IMR-90 (cell line): ENCODE data around the gene SRRM4. TPM values are rescaled to one million over a fixed set of nuclear protein-coding genes. Genes with fewer than 3 reads are reported as not detected.

ENCODE experiments used
- ATAC-seq: fragments of 200-7000 bp; cut with Tn5 transposase; 2 replicates; pipeline ENCODE4 v1.9.1; 2020; ENCODE audit warnings: low read depth, mild to moderate bottlenecking, moderate library complexity
- BruUV-seq: library from RNA; stranded (reverse); fragments of 400-500 nt; replicated peaks from 2 replicates; lab custom pipeline; 2021; lab: Mats Ljungman, UMichigan
- CTCF ChIA-PET: fragments of 300-600 bp; formaldehyde crosslinking; extraction: SDS; loops from one replicate; lab custom pipeline; 2021; ENCODE audit warnings: antibody characterized with exemption; lab: Yijun Ruan, JAX
- POLR2A ChIA-PET: fragments of 300-600 bp; sonication (Branson Sonifier 250); formaldehyde crosslinking; loops from one replicate; lab custom pipeline; 2022; ENCODE audit warnings: antibody characterized with exemption; ENCODE audit not compliant: unreplicated experiment; lab: Charles Lee
- DNase-seq: peaks from one replicate; pipeline ENCODE4 v3.0.0; 2013
- H2AFZ ChIP-seq: replicated peaks from 2 replicates; pipeline ENCODE3; 2013; ENCODE audit warnings: low read length, mild to moderate bottlenecking; ENCODE audit not compliant: poor library complexity
- H2AK5ac ChIP-seq: 2 replicates; pipeline ENCODE4 v1.6.1; 2013; ENCODE audit warnings: low read depth, low read length, inconsistent platforms
- H2AK9ac ChIP-seq: replicated peaks from 2 replicates; pipeline ENCODE3; 2013; ENCODE audit warnings: mild to moderate bottlenecking, low read depth, low read length, moderate library complexity; ENCODE audit not compliant: poor library complexity
- H2BK120ac ChIP-seq: 2 replicates; pipeline ENCODE4 v1.6.1; 2013; ENCODE audit warnings: low read depth, low read length, inconsistent platforms
- H2BK15ac ChIP-seq: 3 replicates; pipeline ENCODE4 v1.6.1; 2013; ENCODE audit warnings: low read depth, low read length, inconsistent platforms
- H2BK20ac ChIP-seq: 2 replicates; pipeline ENCODE4 v1.6.1; 2013; ENCODE audit warnings: low read depth, mild to moderate bottlenecking, inconsistent platforms, low read length, moderate library complexity
- H2BK5ac ChIP-seq: 2 replicates; pipeline ENCODE4 v1.6.1; 2013; ENCODE audit warnings: mild to moderate bottlenecking, low read depth, low read length, inconsistent platforms; ENCODE audit not compliant: poor library complexity, severe bottlenecking
- H3K14ac ChIP-seq: replicated peaks from 2 replicates; pipeline ENCODE4 v1.6.1; 2013; ENCODE audit warnings: low read depth, low read length, inconsistent platforms
- H3K18ac ChIP-seq: 2 replicates; pipeline ENCODE4 v1.6.1; 2013; ENCODE audit warnings: low read depth, low read length, control low read depth
- H3K23ac ChIP-seq: 2 replicates; pipeline ENCODE4 v1.6.1; 2013; ENCODE audit warnings: low read depth, low read length, inconsistent platforms
- H3K27ac ChIP-seq: 2 replicates; pipeline ENCODE4 v1.5.1; 2013; ENCODE audit warnings: mild to moderate bottlenecking, control low read depth, low read length; ENCODE audit not compliant: insufficient read depth
- H3K27me3 ChIP-seq: 2 replicates; pipeline ENCODE4 v1.6.1; 2013; ENCODE audit warnings: low read length; ENCODE audit not compliant: control insufficient read depth, insufficient read depth
- H3K36me3 ChIP-seq: 2 replicates; pipeline ENCODE4 v1.6.1; 2013; ENCODE audit warnings: low read length, mixed read lengths; ENCODE audit not compliant: control insufficient read depth, insufficient read depth
- H3K4ac ChIP-seq: 2 replicates; pipeline ENCODE4 v1.6.1; 2013; ENCODE audit warnings: low read depth, low read length, inconsistent platforms
- H3K4me1 ChIP-seq: 2 replicates; pipeline ENCODE4 v1.6.1; 2013; ENCODE audit warnings: low read length, mixed read lengths; ENCODE audit not compliant: control insufficient read depth, insufficient read depth
- H3K4me2 ChIP-seq: 2 replicates; pipeline ENCODE4 v1.6.1; 2013; ENCODE audit warnings: low read depth, mild to moderate bottlenecking, control low read depth, low read length, moderate library complexity
- H3K4me3 ChIP-seq: 2 replicates; pipeline ENCODE4 v1.5.1; 2013; ENCODE audit warnings: low read depth, mild to moderate bottlenecking, control low read depth, low read length, moderate library complexity; ENCODE audit not compliant: insufficient read depth
- H3K56ac ChIP-seq: 2 replicates; pipeline ENCODE4 v1.6.1; 2013; ENCODE audit warnings: low read length, inconsistent platforms; ENCODE audit not compliant: insufficient read depth; ENCODE audit errors: extremely low read depth
- H3K79me1 ChIP-seq, 2 experiments: 2 replicates each; pipeline ENCODE4 v1.6.1; 2013; ENCODE audit warnings: low read length in 2 of 2, inconsistent platforms in 1 of 2, low read depth in 1 of 2
- H3K9ac ChIP-seq: 2 replicates; pipeline ENCODE4 v1.6.1; 2013; ENCODE audit warnings: low read depth, low read length, control low read depth
- H3K9me1 ChIP-seq: 2 replicates; pipeline ENCODE4 v1.6.1; 2013; ENCODE audit warnings: low read length, inconsistent platforms; ENCODE audit not compliant: insufficient read depth
- H3K9me3 ChIP-seq: 2 replicates; pipeline ENCODE4 v1.6.1; 2013; ENCODE audit warnings: low read length; ENCODE audit not compliant: control insufficient read depth, insufficient read depth
- H4K20me1 ChIP-seq: 2 replicates; pipeline ENCODE4 v1.6.1; 2013; ENCODE audit warnings: low read length, inconsistent platforms; ENCODE audit not compliant: insufficient read depth
- H4K5ac ChIP-seq: 2 replicates; pipeline ENCODE4 v1.6.1; 2013; ENCODE audit warnings: mild to moderate bottlenecking, low read depth, low read length, control low read depth
- H4K8ac ChIP-seq, 2 experiments: 2 replicates each; pipeline ENCODE4 v1.6.1; 2013; ENCODE audit warnings: low read depth in 2 of 2, low read length in 2 of 2, control low read depth in 1 of 2, inconsistent platforms in 1 of 2
- H4K91ac ChIP-seq: 2 replicates; pipeline ENCODE4 v1.6.1; 2013; ENCODE audit warnings: low read depth, low read length, inconsistent platforms; ENCODE audit not compliant: insufficient read depth
- BHLHE40 ChIP-seq: fragments of 150-350 bp; IDR thresholded peaks from 2 replicates; pipeline ENCODE4 v1.6.1; 2016; ENCODE audit warnings: mild to moderate bottlenecking, low read depth, low read length
- CEBPB ChIP-seq: IDR thresholded peaks from 2 replicates; pipeline ENCODE4 v1.6.1; 2012; ENCODE audit warnings: low read depth, low read length, improper control_type of control experiment
- CHD1 ChIP-seq: IDR thresholded peaks from 2 replicates; pipeline ENCODE4 v1.6.1; 2012; ENCODE audit warnings: low read depth, low read length, improper control_type of control experiment
- ELK1 ChIP-seq: fragments of 150-350 bp; IDR thresholded peaks from 2 replicates; pipeline ENCODE4 v1.6.1; 2016; ENCODE audit warnings: low read depth, mild to moderate bottlenecking, low read length, moderate library complexity, borderline replicate concordance
- FOS ChIP-seq: fragments of 150-350 bp; IDR thresholded peaks from 2 replicates; pipeline ENCODE4 v1.6.1; 2016; ENCODE audit warnings: low read depth, low read length
- MAFK ChIP-seq: IDR thresholded peaks from 2 replicates; pipeline ENCODE4 v1.6.1; 2012; ENCODE audit warnings: low read depth, low read length, improper control_type of control experiment
- MAZ ChIP-seq: IDR thresholded peaks from 2 replicates; pipeline ENCODE4 v1.6.1; 2012; ENCODE audit warnings: low read depth, mild to moderate bottlenecking, low read length, improper control_type of control experiment, moderate library complexity, borderline replicate concordance
- MXI1 ChIP-seq: IDR thresholded peaks from 2 replicates; pipeline ENCODE4 v1.6.1; 2012; ENCODE audit warnings: low read depth, mild to moderate bottlenecking, low read length, moderate library complexity, borderline replicate concordance
- NFE2L2 ChIP-seq: fragments of 150-350 bp; IDR thresholded peaks from 2 replicates; pipeline ENCODE4 v1.6.1; 2016; ENCODE audit warnings: low read depth, mild to moderate bottlenecking, low read length
- POLR2A ChIP-seq: IDR thresholded peaks from 2 replicates; pipeline ENCODE4 v1.6.1; 2012; ENCODE audit warnings: mild to moderate bottlenecking, low read depth, low read length
- RAD21 ChIP-seq: IDR thresholded peaks from 2 replicates; pipeline ENCODE4 v1.6.1; 2012; ENCODE audit warnings: low read length, improper control_type of control experiment
- RCOR1 ChIP-seq: IDR thresholded peaks from 2 replicates; pipeline ENCODE4 v1.6.1; 2012; ENCODE audit warnings: mild to moderate bottlenecking, low read length, improper control_type of control experiment; ENCODE audit not compliant: insufficient replicate concordance
- RFX5 ChIP-seq: IDR thresholded peaks from 2 replicates; pipeline ENCODE4 v1.8.0; 2012; ENCODE audit warnings: low read depth, mild to moderate bottlenecking, low read length, moderate library complexity
- SMC3 ChIP-seq: fragments of 150-350 bp; IDR thresholded peaks from 2 replicates; pipeline ENCODE4 v1.6.1; 2016; ENCODE audit warnings: low read depth, mild to moderate bottlenecking, antibody characterized with exemption, low read length, moderate library complexity
- WGBS, 2 experiments: methylation state at CpG; one replicate each; pipeline versions ENCODE4 v1.1.5 to v1.1.7; 2013; ENCODE audit warnings: missing lambda C conversion rate in 2 of 2; ENCODE audit not compliant: insufficient read length in 1 of 2; ENCODE audit errors: extremely low coverage in 2 of 2; 5-methylcytosine and 5-hydroxymethylcytosine counted together
- dilution Hi-C: fragments of 300-500 bp; cut with HindIII; formaldehyde crosslinking; loops from one replicate; pipeline ENCODE4 v1.14.3; 2018; ENCODE audit warnings: low sequenced_read_pairs; ENCODE audit not compliant: unreplicated experiment
- in situ Hi-C: fragments of 300-500 bp; cut with MboI; formaldehyde crosslinking; loops from 3 replicates; pipeline ENCODE4 v1.14.3; 2019; ENCODE audit warnings: low sequenced_read_pairs, inconsistent platforms, mixed read lengths
- intact Hi-C: fragments of 100-400 bp; cut with micrococcal nuclease; formaldehyde crosslinking; loops from 2 replicates; pipeline ENCODE4 v1.10.0; 2022
- polyA plus RNA-seq, 3 experiments: library from polyadenylated mRNA; depleted of rRNA; stranded (reverse); fragments of >200 nt; gene quantifications; 2 replicates each; pipeline ENCODE4 v1.2.3, GENCODE V29; 2012; ENCODE audit warnings: low replicate concordance in 1 of 3
- total RNA-seq: library from RNA; depleted of rRNA; stranded (reverse); fragments of >200 nt; gene quantifications from 2 replicates; pipeline ENCODE4 v1.2.3, GENCODE V29; 2012
- TF ChIP-seq, protein P1 (sequence below): conservative IDR thresholded peaks from 2 replicates; pipeline ENCODE4 v1.5.1; 2012; ENCODE audit warnings: mild to moderate bottlenecking, low read depth, low read length, improper control_type of control experiment
- TF ChIP-seq, protein P2 (sequence below): fragments of 150-350 bp; IDR thresholded peaks from 2 replicates; pipeline ENCODE4 v1.6.1; 2017; ENCODE audit warnings: mild to moderate bottlenecking, antibody characterized with exemption, low read length, low read depth

The SRRM4 gene
- total and polyA plus RNA-seq, 2 of the 4 experiments (the other 2 are of a cell fraction) = not detected

DNA sequence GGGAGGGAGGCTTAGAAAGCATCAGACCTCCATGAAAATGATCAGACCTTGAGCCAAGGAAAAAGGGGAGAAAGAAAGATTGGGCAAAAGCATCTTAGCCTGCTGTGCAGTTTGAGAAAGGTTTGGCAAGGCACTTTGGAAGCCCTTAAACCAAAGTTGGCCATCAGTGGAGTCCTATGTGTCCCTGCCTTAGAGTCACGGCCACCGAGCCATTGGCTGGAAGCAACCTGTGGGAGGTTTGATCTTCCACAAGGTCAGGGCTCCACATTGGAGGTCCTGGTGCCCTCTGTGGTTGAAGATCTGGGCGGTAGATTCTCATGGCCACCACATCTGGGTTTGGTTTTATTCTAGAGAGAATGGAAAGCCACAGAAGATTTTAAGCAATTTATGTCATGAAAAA, 44.4 kb downstream of the SRRM4 start:
- no peak for DNase-seq
- H3K56ac ChIP-seq = no peak overlapping the region
- H3K27ac ChIP-seq = no peak overlapping the region
- H3K36me3 ChIP-seq = no peaks in the 10 kb centered on the region
- no peaks in the 10 kb centered on the region for H3K79me1 ChIP-seq
- no peak overlapping the region for H2BK15ac ChIP-seq
- BruUV-seq = no TSS peak
- TF ChIP-seq, protein P1, sequence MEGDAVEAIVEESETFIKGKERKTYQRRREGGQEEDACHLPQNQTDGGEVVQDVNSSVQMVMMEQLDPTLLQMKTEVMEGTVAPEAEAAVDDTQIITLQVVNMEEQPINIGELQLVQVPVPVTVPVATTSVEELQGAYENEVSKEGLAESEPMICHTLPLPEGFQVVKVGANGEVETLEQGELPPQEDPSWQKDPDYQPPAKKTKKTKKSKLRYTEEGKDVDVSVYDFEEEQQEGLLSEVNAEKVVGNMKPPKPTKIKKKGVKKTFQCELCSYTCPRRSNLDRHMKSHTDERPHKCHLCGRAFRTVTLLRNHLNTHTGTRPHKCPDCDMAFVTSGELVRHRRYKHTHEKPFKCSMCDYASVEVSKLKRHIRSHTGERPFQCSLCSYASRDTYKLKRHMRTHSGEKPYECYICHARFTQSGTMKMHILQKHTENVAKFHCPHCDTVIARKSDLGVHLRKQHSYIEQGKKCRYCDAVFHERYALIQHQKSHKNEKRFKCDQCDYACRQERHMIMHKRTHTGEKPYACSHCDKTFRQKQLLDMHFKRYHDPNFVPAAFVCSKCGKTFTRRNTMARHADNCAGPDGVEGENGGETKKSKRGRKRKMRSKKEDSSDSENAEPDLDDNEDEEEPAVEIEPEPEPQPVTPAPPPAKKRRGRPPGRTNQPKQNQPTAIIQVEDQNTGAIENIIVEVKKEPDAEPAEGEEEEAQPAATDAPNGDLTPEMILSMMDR = no peak
- no peak for TF ChIP-seq FOS
- no peak for TF ChIP-seq CEBPB
- no peak for TF ChIP-seq RAD21
- TF ChIP-seq ELK1 = no peak
- TF ChIP-seq MXI1 = no peak
- no peak for TF ChIP-seq NFE2L2
- TF ChIP-seq BHLHE40 = no peak
- no peak for TF ChIP-seq RFX5
- no peak for TF ChIP-seq CHD1
- TF ChIP-seq, protein P2, sequence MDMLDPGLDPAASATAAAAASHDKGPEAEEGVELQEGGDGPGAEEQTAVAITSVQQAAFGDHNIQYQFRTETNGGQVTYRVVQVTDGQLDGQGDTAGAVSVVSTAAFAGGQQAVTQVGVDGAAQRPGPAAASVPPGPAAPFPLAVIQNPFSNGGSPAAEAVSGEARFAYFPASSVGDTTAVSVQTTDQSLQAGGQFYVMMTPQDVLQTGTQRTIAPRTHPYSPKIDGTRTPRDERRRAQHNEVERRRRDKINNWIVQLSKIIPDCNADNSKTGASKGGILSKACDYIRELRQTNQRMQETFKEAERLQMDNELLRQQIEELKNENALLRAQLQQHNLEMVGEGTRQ = no peak
- no peak for TF ChIP-seq RCOR1
- no peak for TF ChIP-seq MAFK
- no peak for TF ChIP-seq SMC3
- TF ChIP-seq POLR2A = no peak
- TF ChIP-seq MAZ = no peak
- H2BK20ac ChIP-seq = no peak overlapping the region
- in situ Hi-C loops (no loop called here), dilution Hi-C loops (no loop called here), intact Hi-C loops (no loop called here)
- H2BK5ac ChIP-seq = no peak overlapping the region
- no peak overlapping the region for H3K9ac ChIP-seq
- H3K4ac ChIP-seq = no peak overlapping the region
- no peaks in the 10 kb centered on the region for H3K27me3 ChIP-seq
- H3K23ac ChIP-seq = no peak overlapping the region
- no peak overlapping the region for H2BK120ac ChIP-seq
- ChIA-PET CTCF (no interaction called here), POLR2A (no interaction called here)
- H4K5ac ChIP-seq = no peak overlapping the region
- H4K20me1 ChIP-seq = no peaks in the 10 kb centered on the region
- no CpG with 5 or more reads among the region's 3 CpGs for WGBS, 2 experiments
- peaks cover 23% of the 10 kb centered on the region; the same call in 1 of the 2 replicates for H3K9me3 ChIP-seq
- H2AFZ ChIP-seq = no peak overlapping the region
- no peak overlapping the region for H3K18ac ChIP-seq
- no peaks in the 10 kb centered on the region for H3K9me1 ChIP-seq
- no peak overlapping the region for H3K4me3 ChIP-seq
- H3K4me2 ChIP-seq = no peak overlapping the region
- no peak overlapping the region for H2AK9ac ChIP-seq
- H3K14ac ChIP-seq = no peak overlapping the region
- H4K8ac ChIP-seq = no peak overlapping the region
- H3K4me1 ChIP-seq = no peaks in the 10 kb centered on the region
- no peak overlapping the region for H4K91ac ChIP-seq
- no peak for ATAC-seq
- H2AK5ac ChIP-seq = no peak overlapping the region
